Activated CD8-positive, alpha-beta memory T cell treated with anti-CD3 and anti-CD28 coated beads, Interleukin-2, amount 50 U/mL, for 1 hour (primary cell): ENCODE data around the gene LPCAT2.

Experiments used
- DNase-seq: peaks from one replicate; pipeline ENCODE4 v3.0.0-alpha.2; 2020; ENCODE audit errors: extremely low read depth

The LPCAT2 gene

GRCh38 chr16:55503726-55504550 lies 4.9 kb upstream of the LPCAT2 start:
- DNase-seq = no peak

- no peak for DNase-seq
Observed at GRCh38 chr16:55505333-55506015, 3.4 kb upstream of the LPCAT2 start.

GRCh38 chr16:55506083-55506482 lies 2.8 kb upstream of the LPCAT2 start:
- no peak for DNase-seq

GRCh38 chr16:55506708-55507107 lies 2.2 kb upstream of the LPCAT2 start:
- no peak for DNase-seq

GRCh38 chr16:55508271-55508921 lies 476 bp upstream of the LPCAT2 start:
- DNase-seq = no peak

- no peak for DNase-seq
Observed at GRCh38 chr16:55510185-55510805, 1.4 kb downstream of the LPCAT2 start.

- DNase-seq = no peak
Observed at GRCh38 chr16:55512941-55513340, 4.1 kb downstream of the LPCAT2 start.

- no peak for DNase-seq
Observed at GRCh38 chr16:55513616-55514015, 4.7 kb downstream of the LPCAT2 start.

GRCh38 chr16:55515111-55515510 lies 6.2 kb downstream of the LPCAT2 start:
- no peak for DNase-seq

- DNase-seq = no peak
Observed at GRCh38 chr16:55521792-55522191, 12.9 kb downstream of the LPCAT2 start.

GRCh38 chr16:55526441-55526840 lies 17.6 kb downstream of the LPCAT2 start:
- DNase-seq = no peak

GRCh38 chr16:55527885-55528284 lies 19.0 kb downstream of the LPCAT2 start:
- no peak for DNase-seq

GRCh38 chr16:55529018-55529417 lies 20.1 kb downstream of the LPCAT2 start:
- no peak for DNase-seq

- no peak for DNase-seq
Observed at GRCh38 chr16:55530316-55530856, 21.5 kb downstream of the LPCAT2 start.

- DNase-seq = no peak
Observed at GRCh38 chr16:55532227-55532626, 23.4 kb downstream of the LPCAT2 start.

GRCh38 chr16:55534756-55535155 lies 25.9 kb downstream of the LPCAT2 start:
- no peak for DNase-seq

- no peak for DNase-seq
Observed at GRCh38 chr16:55539049-55539448, 30.2 kb downstream of the LPCAT2 start.

GRCh38 chr16:55539488-55539887 lies 30.6 kb downstream of the LPCAT2 start:
- no peak for DNase-seq

GRCh38 chr16:55540221-55540620 lies 31.3 kb downstream of the LPCAT2 start:
- no peak for DNase-seq

GRCh38 chr16:55542459-55543082 lies 33.7 kb downstream of the LPCAT2 start:
- no peak for DNase-seq

- DNase-seq = no peak
Observed at GRCh38 chr16:55543472-55543871, 34.6 kb downstream of the LPCAT2 start.

GRCh38 chr16:55552621-55553020 lies 43.7 kb downstream of the LPCAT2 start:
- no peak for DNase-seq
